DND-41 (cell line): ENCODE data around the gene LRPPRC.

Experiments used
- CTCF ChIP-seq: IDR thresholded peaks from 2 replicates; pipeline ENCODE4 v1.5.1; 2012; ENCODE audit warnings: borderline replicate concordance, low read length, moderate library complexity, mild to moderate bottlenecking; ENCODE audit not compliant: poor library complexity, severe bottlenecking; ENCODE audit errors: extremely low read depth
- EZH2 ChIP-seq: IDR thresholded peaks from 3 replicates; pipeline ENCODE4 v1.6.1; 2012; ENCODE audit warnings: borderline replicate concordance, low read depth, mild to moderate bottlenecking, moderate library complexity, low read length, inconsistent platforms; ENCODE audit not compliant: severe bottlenecking

- no peak for TF ChIP-seq CTCF
- TF ChIP-seq EZH2: no peak
Observed at GRCh38 chr2:43854671-43855070, 141.1 kb downstream of the LRPPRC start.
